ENCODE results near the gene CNDP2.

- TF ChIP-seq, protein P1, sequence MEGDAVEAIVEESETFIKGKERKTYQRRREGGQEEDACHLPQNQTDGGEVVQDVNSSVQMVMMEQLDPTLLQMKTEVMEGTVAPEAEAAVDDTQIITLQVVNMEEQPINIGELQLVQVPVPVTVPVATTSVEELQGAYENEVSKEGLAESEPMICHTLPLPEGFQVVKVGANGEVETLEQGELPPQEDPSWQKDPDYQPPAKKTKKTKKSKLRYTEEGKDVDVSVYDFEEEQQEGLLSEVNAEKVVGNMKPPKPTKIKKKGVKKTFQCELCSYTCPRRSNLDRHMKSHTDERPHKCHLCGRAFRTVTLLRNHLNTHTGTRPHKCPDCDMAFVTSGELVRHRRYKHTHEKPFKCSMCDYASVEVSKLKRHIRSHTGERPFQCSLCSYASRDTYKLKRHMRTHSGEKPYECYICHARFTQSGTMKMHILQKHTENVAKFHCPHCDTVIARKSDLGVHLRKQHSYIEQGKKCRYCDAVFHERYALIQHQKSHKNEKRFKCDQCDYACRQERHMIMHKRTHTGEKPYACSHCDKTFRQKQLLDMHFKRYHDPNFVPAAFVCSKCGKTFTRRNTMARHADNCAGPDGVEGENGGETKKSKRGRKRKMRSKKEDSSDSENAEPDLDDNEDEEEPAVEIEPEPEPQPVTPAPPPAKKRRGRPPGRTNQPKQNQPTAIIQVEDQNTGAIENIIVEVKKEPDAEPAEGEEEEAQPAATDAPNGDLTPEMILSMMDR (IDR thresholded peaks at IDR 0.05) = no peak
- TF ChIP-seq EZH2 (IDR thresholded peaks at IDR 0.05; ENCODE audit: borderline replicate concordance, insufficient read depth, low read depth, low read length, poor library complexity, severe bottlenecking) = no peak
These were observed 48.7 kb downstream of the CNDP2 start for GRCh38 chr18:74544898-74545297.

Measured in B cell (primary cell).